Measurements from ENCODE around the gene STK11.

STK11 gene

DNA sequence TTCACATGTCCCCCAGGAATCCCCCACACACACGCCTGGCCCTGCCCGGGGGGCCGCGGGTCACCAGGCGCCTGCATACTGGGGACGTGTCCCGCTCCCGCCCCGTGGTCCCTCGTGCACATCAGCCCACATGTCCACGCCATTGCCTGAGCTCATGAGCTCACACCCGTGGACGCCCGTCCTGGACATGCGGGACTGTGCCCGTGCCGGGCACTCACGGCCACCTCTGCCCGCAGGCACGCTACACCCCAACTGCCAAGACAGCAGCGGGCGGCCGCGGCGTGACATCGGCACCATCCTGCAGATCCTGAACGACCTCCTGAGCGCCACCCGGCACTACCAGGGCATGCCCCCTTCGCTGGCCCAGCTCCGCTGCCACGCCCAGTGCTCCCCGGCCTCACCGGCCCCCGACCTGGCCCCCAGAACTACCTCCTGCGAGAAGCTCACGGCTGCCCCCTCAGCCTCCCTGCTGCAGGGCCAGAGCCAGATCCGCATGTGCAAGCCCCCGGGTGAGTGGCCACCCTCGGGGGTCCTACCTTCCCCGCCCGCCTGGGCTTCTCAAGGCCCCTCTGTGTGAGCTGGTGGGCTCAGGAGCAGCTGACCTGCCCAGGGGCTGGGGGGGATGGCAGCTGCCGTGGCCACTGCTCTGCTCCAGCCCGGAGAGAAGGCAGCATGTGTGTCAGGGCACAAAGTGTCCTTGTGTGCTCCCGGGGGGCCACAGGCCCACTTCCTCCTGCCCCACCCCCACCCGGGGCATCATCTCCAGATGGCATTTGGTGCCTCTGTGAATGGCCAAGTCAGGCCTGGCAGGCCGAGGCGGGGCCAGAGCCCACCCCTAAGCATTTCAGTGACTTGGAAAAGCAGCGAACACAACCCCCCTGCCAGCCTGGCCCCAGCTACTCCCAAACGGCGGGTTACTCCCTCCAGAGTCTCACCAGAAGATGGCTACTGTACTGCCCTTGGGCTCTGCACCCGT lies 49.9 kb downstream of the STK11 start:
- DNase-seq (ENCODE audit: extremely low read depth, low read depth) = no peak
- TF ChIP-seq, protein P1, sequence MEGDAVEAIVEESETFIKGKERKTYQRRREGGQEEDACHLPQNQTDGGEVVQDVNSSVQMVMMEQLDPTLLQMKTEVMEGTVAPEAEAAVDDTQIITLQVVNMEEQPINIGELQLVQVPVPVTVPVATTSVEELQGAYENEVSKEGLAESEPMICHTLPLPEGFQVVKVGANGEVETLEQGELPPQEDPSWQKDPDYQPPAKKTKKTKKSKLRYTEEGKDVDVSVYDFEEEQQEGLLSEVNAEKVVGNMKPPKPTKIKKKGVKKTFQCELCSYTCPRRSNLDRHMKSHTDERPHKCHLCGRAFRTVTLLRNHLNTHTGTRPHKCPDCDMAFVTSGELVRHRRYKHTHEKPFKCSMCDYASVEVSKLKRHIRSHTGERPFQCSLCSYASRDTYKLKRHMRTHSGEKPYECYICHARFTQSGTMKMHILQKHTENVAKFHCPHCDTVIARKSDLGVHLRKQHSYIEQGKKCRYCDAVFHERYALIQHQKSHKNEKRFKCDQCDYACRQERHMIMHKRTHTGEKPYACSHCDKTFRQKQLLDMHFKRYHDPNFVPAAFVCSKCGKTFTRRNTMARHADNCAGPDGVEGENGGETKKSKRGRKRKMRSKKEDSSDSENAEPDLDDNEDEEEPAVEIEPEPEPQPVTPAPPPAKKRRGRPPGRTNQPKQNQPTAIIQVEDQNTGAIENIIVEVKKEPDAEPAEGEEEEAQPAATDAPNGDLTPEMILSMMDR (IDR thresholded peaks at IDR 0.05; ENCODE audit: low read depth, low read length) = no peak

DNA sequence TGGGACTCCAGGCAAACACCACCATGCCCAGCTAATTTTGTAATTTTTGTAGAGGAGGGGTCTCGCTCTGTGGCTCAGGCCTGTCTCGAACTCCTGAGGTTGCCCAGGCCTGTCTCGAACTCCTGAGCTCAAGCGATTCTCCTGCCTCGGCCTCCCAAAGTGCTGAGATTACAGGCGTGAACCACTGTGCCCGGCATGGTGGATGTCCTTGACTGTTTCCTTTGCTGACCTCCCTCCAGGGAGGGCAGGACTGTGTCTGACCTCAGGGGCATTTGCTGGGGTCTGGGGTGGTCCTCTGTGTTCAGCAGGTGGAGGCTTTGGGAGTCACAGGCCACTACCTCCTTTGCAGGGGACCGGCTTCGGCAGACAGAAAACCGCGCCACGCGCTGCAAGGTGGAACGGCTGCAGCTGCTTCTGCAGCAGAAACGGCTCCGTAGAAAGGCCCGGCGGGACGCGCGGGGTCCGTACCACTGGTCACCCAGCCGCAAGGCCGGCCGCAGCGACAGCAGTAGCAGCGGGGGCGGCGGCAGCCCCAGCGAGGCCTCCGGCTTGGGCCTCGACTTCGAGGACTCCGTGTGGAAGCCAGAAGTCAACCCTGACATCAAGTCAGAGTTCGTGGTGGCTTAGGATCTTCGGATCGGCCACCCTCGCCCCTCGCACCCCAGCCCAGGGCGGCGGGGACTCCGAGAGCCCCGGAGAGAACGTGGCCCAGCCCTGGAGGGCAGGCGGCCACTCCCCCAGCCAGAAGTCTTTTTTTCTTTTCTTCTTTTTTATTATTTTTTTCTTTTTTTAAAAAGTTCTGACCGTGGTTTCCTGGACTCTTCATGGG lies 51.3 kb downstream of the STK11 start:
- no peak for DNase-seq (ENCODE audit: extremely low read depth, low read depth)
- TF ChIP-seq, protein P1 (IDR thresholded peaks at IDR 0.05; ENCODE audit: low read depth, low read length) = no peak

DNA sequence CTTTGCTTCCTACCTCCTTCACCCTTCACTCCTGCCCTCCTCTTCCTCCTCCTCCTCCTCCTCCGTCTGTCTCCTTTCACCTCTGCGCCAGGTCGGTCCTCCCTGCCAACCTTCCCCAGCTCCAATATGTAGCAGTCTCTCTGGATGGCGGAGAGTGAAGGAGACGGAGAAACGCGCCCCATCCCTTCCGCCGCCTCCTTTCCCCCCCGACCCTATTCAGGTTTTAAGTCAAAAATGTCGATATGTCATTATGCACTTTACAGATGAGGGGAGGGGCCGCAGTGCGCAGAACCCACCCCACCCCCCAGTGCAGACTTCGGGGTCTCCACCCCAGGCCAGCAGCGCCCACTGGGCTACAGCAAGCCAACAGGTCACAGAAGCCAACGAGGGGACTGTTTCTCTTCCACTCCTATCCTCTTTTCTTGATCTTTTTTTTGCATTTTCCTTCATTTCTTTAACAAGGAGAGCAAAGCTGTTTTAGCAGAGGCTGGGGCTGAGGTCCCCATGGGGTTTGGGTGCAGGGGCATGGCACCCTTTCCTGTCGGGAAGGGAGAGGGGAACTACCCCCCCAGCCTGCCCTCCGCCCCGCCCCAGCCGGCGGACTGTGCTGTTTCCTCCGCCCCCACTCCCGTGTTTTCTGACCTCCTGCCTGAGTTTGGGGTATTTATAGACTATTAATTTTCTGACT lies 52.0 kb downstream of the STK11 start:
- no peak for DNase-seq (ENCODE audit: extremely low read depth, low read depth)

DNA sequence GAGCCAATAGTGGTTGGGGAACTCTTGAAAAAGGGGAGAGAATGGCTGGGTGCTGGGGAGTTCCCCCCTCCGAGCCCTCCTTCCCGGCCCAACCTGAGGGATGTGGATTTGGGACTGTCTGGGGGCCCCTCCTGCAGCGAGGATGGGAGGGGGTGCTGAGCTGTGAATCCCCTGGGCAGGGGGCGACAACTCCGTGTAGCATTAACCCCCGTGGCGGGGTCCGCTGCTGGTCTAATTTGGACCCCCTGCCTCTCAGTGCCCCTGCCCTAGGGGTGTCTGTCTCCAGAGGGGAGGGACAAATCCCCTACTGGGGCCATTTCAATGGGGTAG lies 52.5 kb downstream of the STK11 start:
- TF ChIP-seq, protein P1 (IDR thresholded peaks at IDR 0.05; ENCODE audit: low read depth, low read length) = no peak
- DNase-seq (ENCODE audit: extremely low read depth, low read depth) = no peak

More for the DNA sequence above, 52.0 kb downstream of the STK11 start:
- TF ChIP-seq, protein P1 (IDR thresholded peaks at IDR 0.05; ENCODE audit: low read depth, low read length) = no peak

DNA sequence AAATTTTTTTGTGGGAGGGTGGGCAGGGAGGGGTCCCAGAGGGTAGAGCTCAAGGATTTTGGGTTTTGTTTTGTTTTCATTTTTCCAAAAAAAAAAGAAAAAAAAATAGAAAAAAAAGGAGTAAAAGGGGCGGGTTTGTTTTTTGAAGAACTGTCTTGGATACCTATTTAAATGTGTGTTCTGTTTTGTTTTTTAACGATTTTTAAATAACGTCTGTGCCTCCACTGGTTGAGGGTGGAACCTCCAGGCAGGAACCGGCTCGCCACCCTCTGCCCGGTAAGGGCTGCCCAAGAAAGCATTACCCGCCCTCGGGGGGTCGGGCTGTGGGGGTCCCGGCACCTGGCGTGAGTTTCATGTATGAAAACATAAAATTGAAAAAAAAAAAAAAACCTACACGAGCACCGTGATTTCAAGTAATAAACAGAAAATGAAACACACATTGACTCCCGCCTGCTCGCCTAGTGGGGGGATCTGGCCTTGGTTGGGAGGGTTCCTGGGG lies 53.2 kb downstream of the STK11 start:
- DNase-seq (ENCODE audit: extremely low read depth, low read depth) = no peak
- TF ChIP-seq, protein P1 (IDR thresholded peaks at IDR 0.05; ENCODE audit: low read depth, low read length) = no peak

DNA sequence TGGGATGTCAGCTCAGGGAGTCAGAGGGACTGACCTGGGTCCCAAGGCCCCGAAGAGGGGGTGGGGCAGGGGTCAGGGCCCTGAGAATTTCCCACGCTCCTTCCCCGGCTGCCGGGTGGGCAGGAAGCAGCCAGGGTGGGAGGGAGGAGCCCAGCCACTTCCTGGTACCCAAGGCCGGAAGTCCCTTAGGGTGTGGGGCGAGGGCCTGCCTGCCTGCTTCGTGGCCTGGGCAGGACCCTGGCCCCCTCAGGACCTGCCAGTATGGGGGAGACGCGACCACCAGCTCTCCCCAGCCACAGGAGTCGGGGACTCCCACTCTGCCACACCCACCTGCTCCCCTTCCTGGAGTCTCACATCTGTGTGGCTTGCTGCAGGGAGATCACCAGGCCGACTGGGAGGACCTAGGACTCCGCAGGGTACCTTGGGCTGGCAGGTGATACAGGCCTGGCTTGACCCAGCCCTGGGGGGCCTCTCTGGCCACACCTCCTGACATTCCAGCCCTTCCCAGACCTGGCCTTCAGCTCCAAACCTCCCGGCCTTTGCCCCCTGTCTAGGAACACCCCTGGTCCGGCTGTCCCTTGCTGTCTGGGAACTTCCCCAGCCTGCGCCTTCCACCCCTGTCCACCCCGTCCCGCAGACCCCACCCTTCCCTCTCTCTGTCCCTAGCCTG lies 53.8 kb downstream of the STK11 start:
- TF ChIP-seq, protein P1 (IDR thresholded peaks at IDR 0.05; ENCODE audit: low read depth, low read length) = no peak
- no peak for DNase-seq (ENCODE audit: extremely low read depth, low read depth)

Measured in AG09319 (cell line).